ENCODE results near the gene TMEM208. TPM values are rescaled to one million over a fixed set of nuclear protein-coding genes. Genes with fewer than 3 reads are reported as not detected.
A peak's percentile ranks its signal among the peaks of the same experiment; 100 is the strongest.

The TMEM208 gene
- total and polyA plus RNA-seq, 2 of the 13 experiments (the other 11 are each of a cell fraction or from before 2014, with no cell fraction given), result 58.8 to 72.9 TPM

GRCh38 chr16:67191995-67192681 is 34.8 kb upstream of the TMEM208 start, which contains the start of gene E2F4 (continued):
- TF ChIP-seq ZNF496 (CRISPR knock-in tag; IDR thresholded peaks at IDR 0.05; ENCODE audit: insufficient replicate concordance) (no peak), BCLAF1 (IDR thresholded peaks at IDR 0.05) (no peak), RFX1 (IDR thresholded peaks at IDR 0.05) (no peak), MEIS2 (CRISPR knock-in tag; IDR thresholded peaks at IDR 0.05) (peak; percentile 93), NFIC (IDR thresholded peaks at IDR 0.05; ENCODE audit: low read length) (no peak), PAX8 (CRISPR knock-in tag; IDR thresholded peaks at IDR 0.05; ENCODE audit: borderline replicate concordance) (no peak), ZNF484 (CRISPR knock-in tag; IDR thresholded peaks at IDR 0.05; ENCODE audit: borderline replicate concordance, low read depth) (no peak), CENPBD1 (CRISPR knock-in tag; IDR thresholded peaks at IDR 0.05; ENCODE audit: borderline replicate concordance, low read depth) (no peak; the same call in 1 of the 2 replicates), ZBTB10 (CRISPR knock-in tag; IDR thresholded peaks at IDR 0.05; ENCODE audit: borderline replicate concordance) (peak; percentile 33; the same call in 1 of the 2 replicates), FLYWCH1 (CRISPR knock-in tag; IDR thresholded peaks at IDR 0.05) (no peak), KLF12 (CRISPR knock-in tag; IDR thresholded peaks at IDR 0.05; ENCODE audit: borderline replicate concordance) (peak; percentile 85; the same call in 1 of the 2 replicates), HES4 (CRISPR knock-in tag; IDR thresholded peaks at IDR 0.05; ENCODE audit: borderline replicate concordance) (peak; percentile 95), ZNF749 (CRISPR knock-in tag; IDR thresholded peaks at IDR 0.05; ENCODE audit: borderline replicate concordance) (no peak)
- TF ChIP-seq, protein P1, sequence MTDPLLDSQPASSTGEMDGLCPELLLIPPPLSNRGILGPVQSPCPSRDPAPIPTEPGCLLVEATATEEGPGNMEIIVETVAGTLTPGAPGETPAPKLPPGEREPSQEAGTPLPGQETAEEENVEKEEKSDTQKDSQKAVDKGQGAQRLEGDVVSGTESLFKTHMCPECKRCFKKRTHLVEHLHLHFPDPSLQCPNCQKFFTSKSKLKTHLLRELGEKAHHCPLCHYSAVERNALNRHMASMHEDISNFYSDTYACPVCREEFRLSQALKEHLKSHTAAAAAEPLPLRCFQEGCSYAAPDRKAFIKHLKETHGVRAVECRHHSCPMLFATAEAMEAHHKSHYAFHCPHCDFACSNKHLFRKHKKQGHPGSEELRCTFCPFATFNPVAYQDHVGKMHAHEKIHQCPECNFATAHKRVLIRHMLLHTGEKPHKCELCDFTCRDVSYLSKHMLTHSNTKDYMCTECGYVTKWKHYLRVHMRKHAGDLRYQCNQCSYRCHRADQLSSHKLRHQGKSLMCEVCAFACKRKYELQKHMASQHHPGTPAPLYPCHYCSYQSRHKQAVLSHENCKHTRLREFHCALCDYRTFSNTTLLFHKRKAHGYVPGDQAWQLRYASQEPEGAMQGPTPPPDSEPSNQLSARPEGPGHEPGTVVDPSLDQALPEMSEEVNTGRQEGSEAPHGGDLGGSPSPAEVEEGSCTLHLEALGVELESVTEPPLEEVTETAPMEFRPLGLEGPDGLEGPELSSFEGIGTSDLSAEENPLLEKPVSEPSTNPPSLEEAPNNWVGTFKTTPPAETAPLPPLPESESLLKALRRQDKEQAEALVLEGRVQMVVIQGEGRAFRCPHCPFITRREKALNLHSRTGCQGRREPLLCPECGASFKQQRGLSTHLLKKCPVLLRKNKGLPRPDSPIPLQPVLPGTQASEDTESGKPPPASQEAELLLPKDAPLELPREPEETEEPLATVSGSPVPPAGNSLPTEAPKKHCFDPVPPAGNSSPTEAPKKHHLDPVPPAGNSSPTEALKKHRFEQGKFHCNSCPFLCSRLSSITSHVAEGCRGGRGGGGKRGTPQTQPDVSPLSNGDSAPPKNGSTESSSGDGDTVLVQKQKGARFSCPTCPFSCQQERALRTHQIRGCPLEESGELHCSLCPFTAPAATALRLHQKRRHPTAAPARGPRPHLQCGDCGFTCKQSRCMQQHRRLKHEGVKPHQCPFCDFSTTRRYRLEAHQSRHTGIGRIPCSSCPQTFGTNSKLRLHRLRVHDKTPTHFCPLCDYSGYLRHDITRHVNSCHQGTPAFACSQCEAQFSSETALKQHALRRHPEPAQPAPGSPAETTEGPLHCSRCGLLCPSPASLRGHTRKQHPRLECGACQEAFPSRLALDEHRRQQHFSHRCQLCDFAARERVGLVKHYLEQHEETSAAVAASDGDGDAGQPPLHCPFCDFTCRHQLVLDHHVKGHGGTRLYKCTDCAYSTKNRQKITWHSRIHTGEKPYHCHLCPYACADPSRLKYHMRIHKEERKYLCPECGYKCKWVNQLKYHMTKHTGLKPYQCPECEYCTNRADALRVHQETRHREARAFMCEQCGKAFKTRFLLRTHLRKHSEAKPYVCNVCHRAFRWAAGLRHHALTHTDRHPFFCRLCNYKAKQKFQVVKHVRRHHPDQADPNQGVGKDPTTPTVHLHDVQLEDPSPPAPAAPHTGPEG (CRISPR knock-in tag; IDR thresholded peaks at IDR 0.05), result peak; percentile 77
- TF ChIP-seq, protein P2, sequence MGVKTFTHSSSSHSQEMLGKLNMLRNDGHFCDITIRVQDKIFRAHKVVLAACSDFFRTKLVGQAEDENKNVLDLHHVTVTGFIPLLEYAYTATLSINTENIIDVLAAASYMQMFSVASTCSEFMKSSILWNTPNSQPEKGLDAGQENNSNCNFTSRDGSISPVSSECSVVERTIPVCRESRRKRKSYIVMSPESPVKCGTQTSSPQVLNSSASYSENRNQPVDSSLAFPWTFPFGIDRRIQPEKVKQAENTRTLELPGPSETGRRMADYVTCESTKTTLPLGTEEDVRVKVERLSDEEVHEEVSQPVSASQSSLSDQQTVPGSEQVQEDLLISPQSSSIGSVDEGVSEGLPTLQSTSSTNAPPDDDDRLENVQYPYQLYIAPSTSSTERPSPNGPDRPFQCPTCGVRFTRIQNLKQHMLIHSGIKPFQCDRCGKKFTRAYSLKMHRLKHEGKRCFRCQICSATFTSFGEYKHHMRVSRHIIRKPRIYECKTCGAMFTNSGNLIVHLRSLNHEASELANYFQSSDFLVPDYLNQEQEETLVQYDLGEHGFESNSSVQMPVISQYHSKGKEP (CRISPR knock-in tag; IDR thresholded peaks at IDR 0.05), result no peak

Data from HepG2 (cell line).